Prostate gland (tissue), 2 donors: ENCODE data around the gene PHF23. TPM values are rescaled to one million over a fixed set of nuclear protein-coding genes. Genes with fewer than 3 reads are reported as not detected.

Experiments used
- DNase-seq: peaks from one replicate; pipeline ENCODE4 v3.0.0-alpha.2; 2019; ENCODE audit warnings: low spot score
- H3K27ac ChIP-seq, 2 donors: fragments of 200-600 bp; sonication (generic); 2 replicates each; pipeline ENCODE4 v1.5.1; 2017 to 2019
- H3K27me3 ChIP-seq: fragments of 200-600 bp; sonication (generic); replicated peaks from 2 replicates; pipeline ENCODE4 v1.5.1; 2019; ENCODE audit not compliant: insufficient read depth
- H3K36me3 ChIP-seq, 2 donors: fragments of 200-600 bp; sonication (generic); 1 replicate in 1 of 2; 2 replicates in 1 of 2; pipeline versions ENCODE4 v1.5.1 to v1.8.1; 2017 to 2019
- H3K4me1 ChIP-seq: fragments of 200-600 bp; sonication (generic); replicated peaks from 2 replicates; pipeline ENCODE4 v1.5.1; 2019
- H3K4me3 ChIP-seq, 2 donors: fragments of 200-600 bp; sonication (generic); 2 replicates each; pipeline ENCODE4 v1.5.1; 2017 to 2019
- H3K9me3 ChIP-seq: fragments of 200-600 bp; sonication (generic); 2 replicates; pipeline ENCODE4 v1.5.1; 2017
- CTCF ChIP-seq, 4 experiments: fragments of 200-600 bp in 2 of 4; fragments of 450-650 bp in 2 of 4; sonication (generic) in 2 of 4; IDR thresholded peaks; 1 replicate in 3 of 4; 2 replicates in 1 of 4; pipeline ENCODE4 v1.5.1; 2016 to 2019; ENCODE audit warnings: antibody characterized with exemption in 4 of 4, mild to moderate bottlenecking in 2 of 4, moderate library complexity in 2 of 4
- POLR2A ChIP-seq: fragments of 450-650 bp; IDR thresholded peaks from one replicate; pipeline ENCODE4 v1.6.1; 2016; ENCODE audit warnings: antibody characterized with exemption, mild to moderate bottlenecking
- POLR2AphosphoS5 ChIP-seq: sonication (generic); formaldehyde crosslinking; IDR thresholded peaks from one replicate; pipeline ENCODE4 v1.6.1; 2017; ENCODE audit warnings: antibody characterized with exemption
- WGBS: methylation state at CpG from one replicate; pipeline ENCODE4 v1.1.5; 2018; 5-methylcytosine and 5-hydroxymethylcytosine counted together
- intact Hi-C: fragments of 100-400 bp; cut with DNase I; formaldehyde crosslinking; loops from one replicate; pipeline ENCODE4 v1.14.2; 2022
- total RNA-seq, 2 donors: library from RNA; depleted of rRNA; stranded (reverse); fragments of >200 nt; gene quantifications; one replicate each; pipeline ENCODE4 v1.1.0, GENCODE V29; 2016

Gene PHF23
- total RNA-seq, 2 donors from 2014 or later: 41.2 to 92.5 TPM

GRCh38 chr17:7218758-7219157 is 20.5 kb downstream of the PHF23 start:
- intact Hi-C loops: no loop called here
- Histone ChIP-seq H3K27ac (peak overlapping the region; percentile 97 to 99), H3K9me3 (no peaks in the 10 kb centered on the region), H3K27me3 (no peaks in the 10 kb centered on the region), H3K4me3 (no peak overlapping the region), H3K4me1 (peaks cover 18% of the 10 kb centered on the region), H3K36me3 (peaks cover 0 to 10% of the 10 kb centered on the region in 2 donors)
- no peak for TF ChIP-seq POLR2A
- TF ChIP-seq POLR2AphosphoS5: no peak
- no peak for TF ChIP-seq CTCF (IDR thresholded peaks at IDR 0.05)
- 68% methylated on average over 6 of the region's 6 CpGs for WGBS
- no peak for DNase-seq

- Histone ChIP-seq H3K4me3 (peak overlapping the region in 1 of 2 donors; percentile 46), H3K27ac (peak overlapping the region; percentile 60 to 67), H3K36me3 (peaks cover 0 to 4% of the 10 kb centered on the region in 2 donors), H3K27me3 (no peaks in the 10 kb centered on the region), H3K9me3 (no peaks in the 10 kb centered on the region), H3K4me1 (peaks cover 18% of the 10 kb centered on the region)
- WGBS: 53% methylated on average over 6 of the region's 6 CpGs
- TF ChIP-seq POLR2AphosphoS5 (no peak), CTCF (IDR thresholded peaks at IDR 0.05) (no peak), POLR2A (no peak)
- DNase-seq: no peak
- intact Hi-C loops: no loop called here
Measured at GRCh38 chr17:7218166-7218565, 21.1 kb downstream of the PHF23 start.

GRCh38 chr17:7217113-7217987 is 21.9 kb downstream of the PHF23 start:
- intact Hi-C loops: no loop called here
- Histone ChIP-seq H3K27me3 (no peaks in the 10 kb centered on the region), H3K4me1 (peaks cover 18% of the 10 kb centered on the region), H3K36me3 (no peaks in the 10 kb centered on the region), H3K27ac (peak overlapping the region; percentile 60 to 67), H3K9me3 (no peaks in the 10 kb centered on the region), H3K4me3 (peak overlapping the region; percentile 32 to 46)
- no peak for DNase-seq
- under 1% methylated on average over 24 of the region's 32 CpGs for WGBS
- TF ChIP-seq POLR2AphosphoS5 (no peak), POLR2A (no peak), CTCF (IDR thresholded peaks at IDR 0.05) (no peak)

- Histone ChIP-seq H3K27ac (peak overlapping the region; percentile 60 to 67), H3K4me1 (peaks cover 18% of the 10 kb centered on the region), H3K9me3 (no peaks in the 10 kb centered on the region), H3K36me3 (no peaks in the 10 kb centered on the region), H3K4me3 (peak overlapping the region; percentile 32 to 46), H3K27me3 (no peaks in the 10 kb centered on the region)
- intact Hi-C loops: no loop called here
- WGBS: 12% methylated on average over 7 of the region's 7 CpGs
- DNase-seq: no peak
- no peak for TF ChIP-seq POLR2AphosphoS5
- no peak for TF ChIP-seq CTCF (IDR thresholded peaks at IDR 0.05)
- TF ChIP-seq POLR2A: no peak
Measured at GRCh38 chr17:7216242-7217112, 22.8 kb downstream of the PHF23 start.
